Measurements from ENCODE around the gene VSTM2L.

Gene VSTM2L

DNA sequence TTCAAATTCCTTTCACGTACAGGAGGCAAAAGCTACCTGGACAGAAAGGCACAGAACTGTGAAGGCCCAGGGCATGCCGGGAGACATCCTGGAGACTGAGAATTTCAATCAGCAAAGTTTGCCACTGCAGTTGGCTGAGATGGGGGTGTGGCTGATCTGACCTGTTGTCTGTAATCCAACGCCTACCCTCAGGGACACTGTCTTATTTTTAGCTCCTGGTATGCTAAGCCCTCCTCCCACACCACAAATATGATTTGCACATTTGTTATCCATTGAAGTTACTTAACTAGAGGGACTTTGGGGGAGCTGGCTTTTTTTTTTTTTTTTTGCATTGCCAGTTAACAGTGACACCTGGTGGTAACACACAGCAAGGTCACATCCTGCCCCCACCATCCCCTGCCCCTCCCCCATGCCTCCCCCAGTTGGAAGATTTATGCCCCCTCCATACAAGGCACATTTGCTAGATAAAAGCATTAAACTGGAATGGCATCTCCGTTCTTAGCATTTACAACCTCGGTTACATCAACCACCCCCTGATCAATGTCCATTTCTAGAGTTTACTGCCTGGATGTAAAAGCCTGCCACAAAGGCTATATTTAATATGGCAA lies 90.0 kb downstream of the VSTM2L start:
- Histone ChIP-seq H3K9me3 (ENCODE audit: insufficient read depth, low read depth, low read length) (no peaks in the 10 kb centered on the region), H3K4me3 (ENCODE audit: low read depth, low read length) (no peak overlapping the region), H3K27ac (ENCODE audit: low read depth, low read length) (no peak overlapping the region), H3K79me1 (ENCODE audit: low read length) (no peaks in the 10 kb centered on the region), H3K18ac (ENCODE audit: low read length) (no peak overlapping the region), H3K4ac (ENCODE audit: low read depth, low read length) (no peak overlapping the region), H4K91ac (ENCODE audit: low read depth, low read length) (no peak overlapping the region), H2BK120ac (ENCODE audit: insufficient read depth, low read length, poor library complexity) (no peak overlapping the region), H2BK5ac (ENCODE audit: low read depth, low read length, poor library complexity) (no peak overlapping the region), H2AFZ (ENCODE audit: insufficient read depth, low read length, poor library complexity) (no peak overlapping the region), H3K4me1 (ENCODE audit: control insufficient read depth in 1 of 2, insufficient read depth in 2 of 2, low read length in 2 of 2) (no peaks in the 10 kb centered on the region), H3K23ac (ENCODE audit: low read length) (no peak overlapping the region), H3K36me3 (ENCODE audit: control insufficient read depth in 1 of 2, insufficient read depth in 2 of 2, low read length in 2 of 2) (peaks cover 24 to 48% of the 10 kb centered on the region in 2 experiments), H4K8ac (ENCODE audit: low read depth, low read length) (no peak overlapping the region), H3K4me2 (ENCODE audit: low read length) (no peak overlapping the region), H3K27me3 (ENCODE audit: insufficient read depth, low read length) (no peaks in the 10 kb centered on the region), H2AK5ac (ENCODE audit: low read length) (no peak overlapping the region), H3K14ac (ENCODE audit: low read length) (no peak overlapping the region), H2BK12ac (ENCODE audit: low read length) (no peak overlapping the region), H4K12ac (ENCODE audit: low read depth, low read length) (no peak overlapping the region), H3K9ac (ENCODE audit: low read length) (no peak overlapping the region), H3K79me2 (ENCODE audit: control insufficient read depth, insufficient read depth, low read length, poor library complexity) (no peaks in the 10 kb centered on the region)
- no CpG with 5 or more reads among the region's 5 CpGs for WGBS (ENCODE audit: extremely low coverage, insufficient coverage, insufficient read length)
- DNase-seq, result peak; percentile 15 to 44

- no peak overlapping the region for H3K18ac ChIP-seq (ENCODE audit: low read length)
- H2AK5ac ChIP-seq (ENCODE audit: low read length), result no peak overlapping the region
- H3K79me2 ChIP-seq (ENCODE audit: control insufficient read depth, insufficient read depth, low read length, poor library complexity), result no peaks in the 10 kb centered on the region
- H4K12ac ChIP-seq (ENCODE audit: low read depth, low read length), result no peak overlapping the region
- H3K79me1 ChIP-seq (ENCODE audit: low read length), result no peaks in the 10 kb centered on the region
- H3K4me1 ChIP-seq (ENCODE audit: control insufficient read depth in 1 of 2, insufficient read depth in 2 of 2, low read length in 2 of 2), result no peaks in the 10 kb centered on the region
- no peaks in the 10 kb centered on the region for H3K9me3 ChIP-seq (ENCODE audit: insufficient read depth, low read depth, low read length)
- no peak overlapping the region for H4K91ac ChIP-seq (ENCODE audit: low read depth, low read length)
- H3K14ac ChIP-seq (ENCODE audit: low read length), result no peak overlapping the region
- no peak overlapping the region for H2AFZ ChIP-seq (ENCODE audit: insufficient read depth, low read length, poor library complexity)
- no peak overlapping the region for H4K8ac ChIP-seq (ENCODE audit: low read depth, low read length)
- H3K27me3 ChIP-seq (ENCODE audit: insufficient read depth, low read length), result no peaks in the 10 kb centered on the region
- H3K23ac ChIP-seq (ENCODE audit: low read length), result no peak overlapping the region
- H3K9ac ChIP-seq (ENCODE audit: low read length), result no peak overlapping the region
- H3K27ac ChIP-seq (ENCODE audit: low read depth, low read length), result no peak overlapping the region
- H2BK5ac ChIP-seq (ENCODE audit: low read depth, low read length, poor library complexity), result no peak overlapping the region
- peaks cover 28 to 55% of the 10 kb centered on the region in 2 experiments for H3K36me3 ChIP-seq (ENCODE audit: control insufficient read depth in 1 of 2, insufficient read depth in 2 of 2, low read length in 2 of 2)
- WGBS (ENCODE audit: extremely low coverage, insufficient coverage, insufficient read length), result no CpG with 5 or more reads among the region's 4 CpGs
- no peak overlapping the region for H3K4ac ChIP-seq (ENCODE audit: low read depth, low read length)
- H3K4me2 ChIP-seq (ENCODE audit: low read length), result no peak overlapping the region
- no peak overlapping the region for H2BK12ac ChIP-seq (ENCODE audit: low read length)
- peak; percentile 19 to 50 for DNase-seq
- H3K4me3 ChIP-seq (ENCODE audit: low read depth, low read length), result no peak overlapping the region
- H2BK120ac ChIP-seq (ENCODE audit: insufficient read depth, low read length, poor library complexity), result no peak overlapping the region
Measured at GRCh38 chr20:37994512-37994911, 91.6 kb downstream of the VSTM2L start.
